Loucy (cell line): ENCODE measurements around the gene RIMBP2.

ENCODE experiments used
- H2AFZ ChIP-seq: fragments of 200-600 bp; sonication (generic); 2 replicates; pipeline ENCODE4 v1.6.0; 2016; ENCODE audit warnings: antibody characterized with exemption, mild to moderate bottlenecking, low read length, moderate library complexity
- H3F3A ChIP-seq: fragments of 200-600 bp; 2 replicates; pipeline ENCODE4 v1.6.0; 2016; ENCODE audit warnings: antibody characterized with exemption, low read depth, mild to moderate bottlenecking
- H3K27me3 ChIP-seq: fragments of 200-600 bp; sonication (generic); 2 replicates; pipeline ENCODE4 v1.6.1; 2014; ENCODE audit warnings: low read length, mild to moderate bottlenecking; ENCODE audit not compliant: insufficient read depth, poor library complexity, severe bottlenecking
- H3K36me3 ChIP-seq: fragments of 200-600 bp; sonication (generic); 2 replicates; pipeline ENCODE4 v1.6.1; 2016; ENCODE audit warnings: low read length; ENCODE audit not compliant: insufficient read depth
- H3K4me1 ChIP-seq: fragments of 200-600 bp; sonication (generic); 2 replicates; pipeline ENCODE4 v1.5.1; 2014; ENCODE audit warnings: low read length, mild to moderate bottlenecking; ENCODE audit not compliant: insufficient read depth, poor library complexity, severe bottlenecking
- H3K4me2 ChIP-seq: fragments of 200-600 bp; sonication (generic); 2 replicates; pipeline ENCODE4 v1.6.0; 2014; ENCODE audit warnings: antibody characterized with exemption, low read length, low read depth, mild to moderate bottlenecking; ENCODE audit not compliant: poor library complexity, severe bottlenecking
- H3K4me3 ChIP-seq: fragments of 200-600 bp; sonication (generic); 2 replicates; pipeline ENCODE4 v1.5.1; 2014; ENCODE audit warnings: low read length, mild to moderate bottlenecking, mixed read lengths; ENCODE audit not compliant: poor library complexity, severe bottlenecking
- H3K79me2 ChIP-seq: fragments of 200-600 bp; sonication (generic); 2 replicates; pipeline ENCODE4 v1.6.1; 2014; ENCODE audit warnings: low read length; ENCODE audit not compliant: insufficient read depth
- H3K9ac ChIP-seq: fragments of 200-600 bp; sonication (generic); 2 replicates; pipeline ENCODE4 v1.6.0; 2014; ENCODE audit warnings: mild to moderate bottlenecking, low read depth, low read length, moderate library complexity; ENCODE audit not compliant: poor library complexity, severe bottlenecking
- H3K9me2 ChIP-seq: fragments of 200-600 bp; sonication (generic); replicated peaks from 2 replicates; pipeline ENCODE4 v1.6.1; 2016; ENCODE audit warnings: low read depth, low read length, mixed read lengths
- H3K9me3 ChIP-seq: fragments of 200-600 bp; sonication (generic); 2 replicates; pipeline ENCODE4 v1.6.1; 2014; ENCODE audit warnings: mild to moderate bottlenecking, antibody characterized with exemption, low read length, low read depth; ENCODE audit not compliant: insufficient read depth
- H4K20me1 ChIP-seq: fragments of 200-600 bp; sonication (generic); 2 replicates; pipeline ENCODE4 v1.6.0; 2014; ENCODE audit warnings: antibody characterized with exemption, low read length, mild to moderate bottlenecking; ENCODE audit not compliant: insufficient read depth, poor library complexity, severe bottlenecking
- CTCF ChIP-seq: fragments of 200-600 bp; sonication (generic); conservative IDR thresholded peaks from 2 replicates; pipeline ENCODE4 v1.5.1; 2014; ENCODE audit warnings: mild to moderate bottlenecking, antibody characterized with exemption, low read length
- EZH2phosphoT487 ChIP-seq: fragments of 200-600 bp; IDR thresholded peaks from 2 replicates; pipeline ENCODE4 v1.6.1; 2018; ENCODE audit warnings: antibody characterized with exemption, mild to moderate bottlenecking, moderate library complexity, borderline replicate concordance

The RIMBP2 gene

GRCh38 chr12:130491421-130492357, 224.4 kb downstream of the RIMBP2 start:
- Histone ChIP-seq H3K4me3 (no peak overlapping the region), H3K36me3 (no peaks in the 10 kb centered on the region), H3F3A (no peaks in the 10 kb centered on the region), H3K4me1 (no peaks in the 10 kb centered on the region), H3K9me3 (peaks cover 6% of the 10 kb centered on the region; the same call in 1 of the 2 replicates), H3K4me2 (no peak overlapping the region), H4K20me1 (no peaks in the 10 kb centered on the region), H3K79me2 (no peaks in the 10 kb centered on the region), H3K9me2 (no peaks in the 10 kb centered on the region), H3K27me3 (no peaks in the 10 kb centered on the region), H2AFZ (no peak overlapping the region), H3K9ac (no peak overlapping the region)
- no peak for TF ChIP-seq CTCF
- TF ChIP-seq EZH2phosphoT487 = no peak

GRCh38 chr12:130490674-130491073, 225.4 kb downstream of the RIMBP2 start:
- Histone ChIP-seq H3K9ac (no peak overlapping the region), H3K9me3 (peaks cover 4% of the 10 kb centered on the region; the same call in 1 of the 2 replicates), H3K4me1 (no peaks in the 10 kb centered on the region), H3K36me3 (no peaks in the 10 kb centered on the region), H3K9me2 (no peaks in the 10 kb centered on the region), H3K79me2 (no peaks in the 10 kb centered on the region), H4K20me1 (no peaks in the 10 kb centered on the region), H2AFZ (no peak overlapping the region), H3K27me3 (no peaks in the 10 kb centered on the region), H3F3A (no peaks in the 10 kb centered on the region), H3K4me3 (no peak overlapping the region), H3K4me2 (no peak overlapping the region)
- TF ChIP-seq CTCF (no peak), EZH2phosphoT487 (no peak)

GRCh38 chr12:130489293-130489692, 226.8 kb downstream of the RIMBP2 start:
- H2AFZ ChIP-seq = no peak overlapping the region
- H3K9me2 ChIP-seq = no peaks in the 10 kb centered on the region
- H3K79me2 ChIP-seq = no peaks in the 10 kb centered on the region
- H3K4me3 ChIP-seq = no peak overlapping the region
- no peak overlapping the region for H3K9ac ChIP-seq
- no peak overlapping the region for H3K4me2 ChIP-seq
- H4K20me1 ChIP-seq = no peaks in the 10 kb centered on the region
- H3K36me3 ChIP-seq = no peaks in the 10 kb centered on the region
- H3K4me1 ChIP-seq = no peaks in the 10 kb centered on the region
- no peaks in the 10 kb centered on the region for H3K27me3 ChIP-seq
- TF ChIP-seq EZH2phosphoT487 (no peak), CTCF (no peak)
- H3K9me3 ChIP-seq = peaks cover 3% of the 10 kb centered on the region; the same call in 1 of the 2 replicates
- H3F3A ChIP-seq = no peaks in the 10 kb centered on the region
